H1 (cell line): ENCODE results near the gene CCDC78. TPM values are rescaled to one million over a fixed set of nuclear protein-coding genes. Genes with fewer than 3 reads are reported as not detected.

Experiments
- CTCF ChIA-PET: fragments of 300-600 bp; sonication (Branson Sonifier 250); formaldehyde crosslinking; loops from one replicate; lab custom pipeline; 2021; ENCODE audit not compliant: partially characterized antibody; lab: Charles Lee
- POLR2A ChIA-PET: fragments of 300-600 bp; sonication (Branson Sonifier 250); formaldehyde crosslinking; loops from one replicate; lab custom pipeline; 2021; ENCODE audit warnings: inconsistent platforms; ENCODE audit not compliant: partially characterized antibody; lab: Charles Lee
- DNase-seq, 2 experiments: peaks; one replicate each; pipeline versions ENCODE4 v3.0.0 to v3.0.0-alpha.2; 2010 to 2022; ENCODE audit warnings: low spot score in 2 of 2, low read depth in 1 of 2, mixed read lengths in 1 of 2
- FAIRE-seq: peaks from 2 replicates; lab custom pipeline; 2011; peaks lifted over from hg19 to GRCh38; lab: Jason Lieb, UNC
- H2AFZ ChIP-seq: 2 replicates; pipeline ENCODE4 v1.8.1; 2012; ENCODE audit warnings: low read length, inconsistent platforms
- H2AK5ac ChIP-seq: 2 replicates; pipeline ENCODE4 v1.6.1; 2013; ENCODE audit warnings: low read depth, low read length
- H2BK120ac ChIP-seq: replicated peaks from 2 replicates; pipeline ENCODE3; 2013; ENCODE audit warnings: low read depth, low read length, inconsistent platforms
- H2BK12ac ChIP-seq: 2 replicates; pipeline ENCODE4 v1.6.1; 2013; ENCODE audit warnings: low read depth, low read length
- H2BK15ac ChIP-seq: 2 replicates; pipeline ENCODE4 v1.6.1; 2013; ENCODE audit warnings: low read length
- H2BK20ac ChIP-seq: 2 replicates; pipeline ENCODE4 v1.6.1; 2013; ENCODE audit warnings: low read length
- H2BK5ac ChIP-seq: 2 replicates; pipeline ENCODE4 v1.6.1; 2013; ENCODE audit warnings: low read depth, low read length
- H3K14ac ChIP-seq: 2 replicates; pipeline ENCODE4 v1.6.1; 2013; ENCODE audit warnings: inconsistent platforms; ENCODE audit not compliant: insufficient read length
- H3K18ac ChIP-seq: 2 replicates; pipeline ENCODE4 v1.6.1; 2013; ENCODE audit warnings: low read length; ENCODE audit errors: extremely low read depth
- H3K23ac ChIP-seq: 2 replicates; pipeline ENCODE4 v1.6.1; 2013; ENCODE audit warnings: inconsistent platforms; ENCODE audit not compliant: insufficient read length
- H3K23me2 ChIP-seq: 2 replicates; pipeline ENCODE4 v1.6.1; 2013; ENCODE audit warnings: low read depth, low read length
- H3K27ac ChIP-seq: 2 replicates; pipeline ENCODE4 v1.6.1; 2011; ENCODE audit warnings: low read depth, low read length, inconsistent platforms
- H3K27me3 ChIP-seq, 4 experiments: replicated peaks in 1 of 4; 1 replicate in 1 of 4; 2 replicates in 3 of 4; pipeline versions ENCODE4 v1.6.1 to v1.8.1; 2011 to 2013; ENCODE audit warnings: low read length in 3 of 4, mild to moderate bottlenecking in 3 of 4, inconsistent platforms in 2 of 4, mixed read lengths in 2 of 4, moderate library complexity in 1 of 4; ENCODE audit not compliant: control insufficient read depth in 3 of 4, insufficient read depth in 3 of 4; ENCODE audit errors: extremely low read depth in 1 of 4
- H3K36me3 ChIP-seq, 4 experiments: 2 replicates each; pipeline versions ENCODE4 v1.6.1 to v1.8.1; 2011 to 2013; ENCODE audit warnings: mild to moderate bottlenecking in 4 of 4, low read length in 3 of 4, moderate library complexity in 2 of 4, control low read depth in 1 of 4, inconsistent platforms in 1 of 4; ENCODE audit not compliant: insufficient read depth in 4 of 4, control insufficient read depth in 2 of 4
- H3K4ac ChIP-seq: replicated peaks from 2 replicates; pipeline ENCODE3; 2013; ENCODE audit warnings: low read length, low read depth, mixed read lengths, inconsistent platforms; ENCODE audit not compliant: insufficient read length
- H3K4me1 ChIP-seq, 4 experiments: replicated peaks in 1 of 4; 1 replicate in 1 of 4; 2 replicates in 3 of 4; pipeline versions ENCODE4 v1.6.1 to v1.8.1; 2011 to 2013; ENCODE audit warnings: low read length in 3 of 4, inconsistent platforms in 2 of 4, mixed read lengths in 1 of 4; ENCODE audit not compliant: insufficient read depth in 4 of 4, control insufficient read depth in 3 of 4
- H3K4me2 ChIP-seq, 2 experiments: 2 replicates each; pipeline versions ENCODE4 v1.6.1 to v1.8.1; 2011 to 2013; ENCODE audit warnings: low read depth in 2 of 2, low read length in 2 of 2, control low read depth in 1 of 2, inconsistent platforms in 1 of 2, mild to moderate bottlenecking in 1 of 2; ENCODE audit not compliant: insufficient read depth in 1 of 2
- H3K4me3 ChIP-seq, 4 experiments: fragments of 200-600, 300-600 bp in 1 of 4; sonication (generic), shearing (Covaris generic), sonication (Bioruptor Twin) in 1 of 4; 2 replicates each; pipeline versions ENCODE4 v1.5.1 to v1.8.1; 2011 to 2016; ENCODE audit warnings: low read length in 4 of 4, low read depth in 3 of 4, control low read depth in 2 of 4, inconsistent platforms in 2 of 4, mild to moderate bottlenecking in 2 of 4, mixed read lengths in 1 of 4, moderate library complexity in 1 of 4; ENCODE audit not compliant: insufficient read depth in 2 of 4; ENCODE audit errors: extremely low read depth in 1 of 4
- H3K56ac ChIP-seq: replicated peaks from 2 replicates; pipeline ENCODE3; 2013; ENCODE audit warnings: low read depth, mild to moderate bottlenecking, mixed read lengths, low read length, inconsistent platforms; ENCODE audit not compliant: insufficient read length
- H3K79me1 ChIP-seq: 2 replicates; pipeline ENCODE4 v1.6.1; 2013; ENCODE audit warnings: low read depth, low read length, control low read depth
- H3K79me2 ChIP-seq, 2 experiments: 2 replicates each; pipeline versions ENCODE4 v1.6.1 to v1.8.1; 2012 to 2013; ENCODE audit warnings: low read length in 2 of 2, mild to moderate bottlenecking in 2 of 2, inconsistent platforms in 1 of 2; ENCODE audit not compliant: insufficient read depth in 2 of 2, control insufficient read depth in 1 of 2
- H3K9ac ChIP-seq, 4 experiments: replicated peaks in 1 of 4; 1 replicate in 1 of 4; 2 replicates in 3 of 4; pipeline versions ENCODE4 v1.6.1 to v1.8.1; 2011 to 2013; ENCODE audit warnings: low read depth in 3 of 4, low read length in 3 of 4, control low read depth in 2 of 4, mild to moderate bottlenecking in 2 of 4, moderate library complexity in 2 of 4, inconsistent platforms in 1 of 4; ENCODE audit errors: extremely low read depth in 1 of 4
- H3K9me3 ChIP-seq, 2 experiments: 2 replicates each; pipeline versions ENCODE4 v1.6.1 to v1.8.1; 2012 to 2013; ENCODE audit warnings: mild to moderate bottlenecking in 2 of 2, moderate library complexity in 2 of 2, control low read depth in 1 of 2, inconsistent platforms in 1 of 2, low read depth in 1 of 2, low read length in 1 of 2, mixed read lengths in 1 of 2; ENCODE audit not compliant: insufficient read depth in 2 of 2
- H4K20me1 ChIP-seq, 2 experiments: replicated peaks in 1 of 2; 2 replicates each; pipeline versions ENCODE3 to v1.8.1; 2011 to 2013; ENCODE audit warnings: inconsistent platforms in 2 of 2, low read length in 2 of 2, mild to moderate bottlenecking in 1 of 2; ENCODE audit not compliant: insufficient read depth in 2 of 2, control insufficient read depth in 1 of 2
- H4K5ac ChIP-seq: 2 replicates; pipeline ENCODE4 v1.6.1; 2013; ENCODE audit warnings: low read length, low read depth, mixed read lengths, inconsistent platforms; ENCODE audit not compliant: insufficient read length
- H4K8ac ChIP-seq: 2 replicates; pipeline ENCODE4 v1.8.0; 2013; ENCODE audit warnings: mild to moderate bottlenecking, moderate library complexity, low read length, inconsistent platforms; ENCODE audit not compliant: insufficient read depth; ENCODE audit errors: extremely low read depth
- H4K91ac ChIP-seq: replicated peaks from 2 replicates; pipeline ENCODE3; 2013; ENCODE audit warnings: low read length, mixed read lengths, inconsistent platforms; ENCODE audit not compliant: insufficient read length
- BCL11A ChIP-seq, 2 experiments: IDR thresholded peaks; one replicate each; pipeline ENCODE4 v1.6.1; 2011; ENCODE audit warnings: low read depth in 2 of 2, low read length in 2 of 2, mild to moderate bottlenecking in 2 of 2
- BRCA1 ChIP-seq: IDR thresholded peaks from 2 replicates; pipeline ENCODE4 v1.6.1; 2012; ENCODE audit warnings: low read depth, low read length, improper control_type of control experiment
- E2F6 ChIP-seq: IDR thresholded peaks from 2 replicates; pipeline ENCODE4 v1.6.1; 2012; ENCODE audit warnings: inconsistent platforms
- EGR1 ChIP-seq: IDR thresholded peaks from 2 replicates; pipeline ENCODE4 v1.6.1; 2011; ENCODE audit warnings: low read depth, low read length, borderline replicate concordance
- EP300 ChIP-seq, 2 experiments: IDR thresholded peaks; 1 replicate in 1 of 2; 2 replicates in 1 of 2; pipeline ENCODE4 v1.6.1; 2011 to 2012; ENCODE audit warnings: low read depth in 2 of 2, low read length in 2 of 2, mild to moderate bottlenecking in 2 of 2, borderline replicate concordance in 1 of 2, inconsistent platforms in 1 of 2, moderate library complexity in 1 of 2
- GABPA ChIP-seq: IDR thresholded peaks from 2 replicates; pipeline ENCODE4 v1.6.1; 2011; ENCODE audit warnings: mild to moderate bottlenecking, low read length, moderate library complexity, borderline replicate concordance; ENCODE audit not compliant: insufficient read depth
- KDM4A ChIP-seq: IDR thresholded peaks from one replicate; pipeline ENCODE4 v1.7.1; 2012; ENCODE audit warnings: low read depth, mild to moderate bottlenecking, moderate library complexity, low read length, inconsistent platforms; ENCODE audit not compliant: severe bottlenecking
- KDM5A ChIP-seq: fragments of 200-600 bp; IDR thresholded peaks from 2 replicates; pipeline ENCODE4 v1.7.1; 2012; ENCODE audit warnings: mild to moderate bottlenecking, low read length, inconsistent platforms, mixed read lengths
- POU5F1 ChIP-seq: IDR thresholded peaks from 2 replicates; pipeline ENCODE4 v1.6.1; 2011; ENCODE audit warnings: low read depth, mild to moderate bottlenecking, low read length, moderate library complexity
- SP2 ChIP-seq: IDR thresholded peaks from 2 replicates; pipeline ENCODE4 v1.6.1; 2012; ENCODE audit warnings: mild to moderate bottlenecking, low read length, inconsistent platforms
- WGBS, 2 experiments: shearing (Covaris generic) in 1 of 2; methylation state at CpG; one replicate each; pipeline versions ENCODE4 v1.1.6 to v1.1.7; 2013 to 2015; ENCODE audit warnings: low lambda C conversion rate in 2 of 2, mixed read lengths in 2 of 2, inconsistent platforms in 1 of 2, low coverage in 1 of 2, missing lambda C conversion rate in 1 of 2; ENCODE audit not compliant: insufficient replicate concordance in 2 of 2, insufficient coverage in 1 of 2, insufficient read length in 1 of 2; ENCODE audit errors: extremely low coverage in 1 of 2, missing lambda C conversion rate in 1 of 2; 5-methylcytosine and 5-hydroxymethylcytosine counted together
- polyA plus RNA-seq, 7 experiments: library from polyadenylated mRNA; depleted of rRNA in 3 of 7; stranded (reverse) in 5 of 7; unstranded in 2 of 7; fragments of >200 nt in 5 of 7; fragments of 200-250 nt in 2 of 7; gene quantifications; 1 replicate in 5 of 7; 2 replicates in 1 of 7; 4 replicates in 1 of 7; pipeline versions ENCODE4 v1.2.1 to v1.2.3, GENCODE V29; 2011 to 2013; ENCODE audit warnings: missing spikeins in 2 of 7, mixed read lengths in 2 of 7
- total RNA-seq: library from RNA; stranded (reverse); fragmentation: NEBNext Ultra II Directional; extraction: Animal tissue kit (Norgen Biotek cat#: 25700); gene quantifications from 2 replicates; pipeline ENCODE4 v1.2.1, GENCODE V29; 2021
- TF ChIP-seq, protein P1 (sequence below): IDR thresholded peaks from 2 replicates; pipeline ENCODE4 v1.6.1; 2012; ENCODE audit warnings: low read length, inconsistent platforms

CCDC78 gene
- total and polyA plus RNA-seq, 2 of the 8 experiments (the other 6 are each of a cell fraction or from before 2014, with no cell fraction given), result 7.1 to 8.5 TPM

- CTCF ChIA-PET, result interaction anchor here (0.9 to 2.0 kb wide), 3 partner anchors 12 to 92 kb away, joined by 3 to 7 read pairs (median 6); no protein-coding TSS in a partner anchor
- Histone ChIP-seq H3K4me2 (peak overlapping the region; percentile 87 to 95), H4K8ac (peak overlapping the region; percentile 65; the same call in 1 of the 2 replicates), H3K14ac (no peak overlapping the region), H3K56ac (no peak overlapping the region), H2BK12ac (no peak overlapping the region), H2BK15ac (no peak overlapping the region), H4K20me1 (peaks cover 0 to 8% of the 10 kb centered on the region in 2 experiments), H2AK5ac (no peak overlapping the region), H2BK120ac (no peak overlapping the region), H3K4me1 (peaks cover 0 to 23% (median 15%) of the 10 kb centered on the region in 4 experiments; a peak in 5 of 7 replicates), H4K5ac (no peak overlapping the region), H2AFZ (no peak overlapping the region), H3K27me3 (peaks cover 1 to 59% (median 36%) of the 10 kb centered on the region in 4 experiments), H3K23me2 (peaks cover 15% of the 10 kb centered on the region), H3K23ac (no peak overlapping the region), H3K36me3 (no peaks in the 10 kb centered on the region), H3K18ac (no peak overlapping the region), H3K9me3 (no peaks in the 10 kb centered on the region), H2BK20ac (no peak overlapping the region), H3K4me3 (peak overlapping the region; percentile 43 to 78 (median 48)), H3K27ac (no peak overlapping the region), H3K9ac (no peak overlapping the region), H3K4ac (no peak overlapping the region), H2BK5ac (no peak overlapping the region), H3K79me1 (peaks cover 4% of the 10 kb centered on the region; the same call in 1 of the 2 replicates), H4K91ac (no peak overlapping the region), H3K79me2 (no peaks in the 10 kb centered on the region)
- 18% methylated on average over 8 of the region's 37 CpGs; no CpG with 5 or more reads in 1 of the 2 experiments for WGBS, 2 experiments
- no peak for FAIRE-seq
- peak in 1 of 2 experiments; percentile 62 for DNase-seq
- POLR2A ChIA-PET, result interaction anchor here (1.1 to 4.6 kb wide), 4 partner anchors 11 to 28 kb away, joined by 5 to 48 read pairs (median 8); partner anchors contain the start of genes ANTKMT, JMJD8, RHBDL1 and STUB1
- no peak for TF ChIP-seq EP300 (IDR thresholded peaks at IDR 0.05; ENCODE audit: borderline replicate concordance in 1 of 2, low read depth in 2 of 2, low read length in 2 of 2)
- no peak for TF ChIP-seq EGR1
- TF ChIP-seq POU5F1, result no peak
- TF ChIP-seq E2F6, result no peak
- TF ChIP-seq KDM5A, result no peak
- TF ChIP-seq, protein P1, sequence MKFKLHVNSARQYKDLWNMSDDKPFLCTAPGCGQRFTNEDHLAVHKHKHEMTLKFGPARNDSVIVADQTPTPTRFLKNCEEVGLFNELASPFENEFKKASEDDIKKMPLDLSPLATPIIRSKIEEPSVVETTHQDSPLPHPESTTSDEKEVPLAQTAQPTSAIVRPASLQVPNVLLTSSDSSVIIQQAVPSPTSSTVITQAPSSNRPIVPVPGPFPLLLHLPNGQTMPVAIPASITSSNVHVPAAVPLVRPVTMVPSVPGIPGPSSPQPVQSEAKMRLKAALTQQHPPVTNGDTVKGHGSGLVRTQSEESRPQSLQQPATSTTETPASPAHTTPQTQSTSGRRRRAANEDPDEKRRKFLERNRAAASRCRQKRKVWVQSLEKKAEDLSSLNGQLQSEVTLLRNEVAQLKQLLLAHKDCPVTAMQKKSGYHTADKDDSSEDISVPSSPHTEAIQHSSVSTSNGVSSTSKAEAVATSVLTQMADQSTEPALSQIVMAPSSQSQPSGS, result no peak
- no peak for TF ChIP-seq BRCA1
- TF ChIP-seq KDM4A, result no peak
- TF ChIP-seq GABPA, result no peak
- TF ChIP-seq BCL11A (IDR thresholded peaks at IDR 0.05; ENCODE audit: low read depth in 2 of 2, low read length in 2 of 2), result no peak
- TF ChIP-seq SP2, result no peak
Observed at GRCh38 chr16:693766-694165, 32.5 kb downstream of the CCDC78 start.
